Activated naive CD4-positive, alpha-beta T cell treated with anti-CD3 and anti-CD28 coated beads, Interleukin-2, amount 50 U/mL, for 24 hours (primary cell): ENCODE measurements around the gene NAT8.
"Not testable (repeated sequence)": the region's sequence is repeated elsewhere in the genome, so short reads cannot be mapped to it uniquely, and the experiment has no call there.

Experiments
- H3K27ac Mint-ChIP-seq: one replicate; pipeline ENCODE4 v1.8.0; 2021; ENCODE audit warnings: mild to moderate bottlenecking, mixed read lengths
- H3K27me3 Mint-ChIP-seq: one replicate; pipeline ENCODE4 v1.8.0; 2021; ENCODE audit warnings: mixed read lengths
- H3K36me3 Mint-ChIP-seq: one replicate; pipeline ENCODE4 v1.8.0; 2021; ENCODE audit warnings: mixed read lengths
- H3K4me1 Mint-ChIP-seq: one replicate; pipeline ENCODE4 v1.8.0; 2021; ENCODE audit warnings: mixed read lengths
- H3K4me3 Mint-ChIP-seq: one replicate; pipeline ENCODE4 v1.8.0; 2021; ENCODE audit warnings: mild to moderate bottlenecking, mixed read lengths
- H3K9me3 Mint-ChIP-seq: one replicate; pipeline ENCODE4 v1.8.0; 2021; ENCODE audit warnings: mixed read lengths

Gene NAT8

GRCh38 chr2:73642338-73643018, at the start of gene NAT8:
Gene NAT8, minus strand, starts transcription at chr2:73642422. Its CDS starts 794 bp downstream, at chr2:73641628.
- H3K27ac Mint-ChIP-seq, result no peak within 1 kb of the TSS
- H3K9me3 Mint-ChIP-seq, result no peaks in the 10 kb centered on the region
- H3K27me3 Mint-ChIP-seq, result peaks cover 5% of the 10 kb centered on the region
- no peaks in the 10 kb centered on the region for H3K4me1 Mint-ChIP-seq
- no peak within 1 kb of the TSS for H3K4me3 Mint-ChIP-seq
- peaks cover 2% of the 10 kb centered on the region for H3K36me3 Mint-ChIP-seq

GRCh38 chr2:73690372-73691088, 48.3 kb upstream of the NAT8 start:
- H3K27ac Mint-ChIP-seq, H3K9me3 Mint-ChIP-seq, H3K4me1 Mint-ChIP-seq, H3K36me3 Mint-ChIP-seq, H3K27me3 Mint-ChIP-seq, H3K4me3 Mint-ChIP-seq: not testable (repeated sequence)

GRCh38 chr2:73688494-73688893, 46.3 kb upstream of the NAT8 start:
- not testable (repeated sequence) for H3K9me3 Mint-ChIP-seq, H3K4me1 Mint-ChIP-seq, H3K4me3 Mint-ChIP-seq, H3K36me3 Mint-ChIP-seq, H3K27me3 Mint-ChIP-seq, H3K27ac Mint-ChIP-seq

- H3K36me3 Mint-ChIP-seq, result peaks cover 7% of the 10 kb centered on the region
- no peaks in the 10 kb centered on the region for H3K4me1 Mint-ChIP-seq
- no peaks in the 10 kb centered on the region for H3K27me3 Mint-ChIP-seq
- no peak overlapping the region for H3K4me3 Mint-ChIP-seq
- no peaks in the 10 kb centered on the region for H3K9me3 Mint-ChIP-seq
- no peak overlapping the region for H3K27ac Mint-ChIP-seq
Measured at GRCh38 chr2:73685764-73686438, 43.7 kb upstream of the NAT8 start.

GRCh38 chr2:73684905-73685304, 42.7 kb upstream of the NAT8 start:
- H3K27me3 Mint-ChIP-seq, H3K27ac Mint-ChIP-seq, H3K36me3 Mint-ChIP-seq, H3K9me3 Mint-ChIP-seq, H3K4me1 Mint-ChIP-seq, H3K4me3 Mint-ChIP-seq: not testable (repeated sequence)

GRCh38 chr2:73684325-73684724, 42.1 kb upstream of the NAT8 start:
- not testable (repeated sequence) for H3K4me3 Mint-ChIP-seq

GRCh38 chr2:73679951-73680571, 37.8 kb upstream of the NAT8 start:
- not testable (repeated sequence) for H3K36me3 Mint-ChIP-seq, H3K27me3 Mint-ChIP-seq, H3K4me3 Mint-ChIP-seq, H3K4me1 Mint-ChIP-seq, H3K9me3 Mint-ChIP-seq, H3K27ac Mint-ChIP-seq

More at GRCh38 chr2:73684325-73684724, 42.1 kb upstream of the NAT8 start:
- not testable (repeated sequence) for H3K36me3 Mint-ChIP-seq, H3K4me1 Mint-ChIP-seq, H3K9me3 Mint-ChIP-seq, H3K27me3 Mint-ChIP-seq, H3K27ac Mint-ChIP-seq

- H3K4me1 Mint-ChIP-seq, result not testable (repeated sequence)
Measured at GRCh38 chr2:73679237-73679636, 37.0 kb upstream of the NAT8 start.

GRCh38 chr2:73678008-73678407, 35.8 kb upstream of the NAT8 start:
- not testable (repeated sequence) for H3K27me3 Mint-ChIP-seq, H3K4me3 Mint-ChIP-seq, H3K27ac Mint-ChIP-seq

More at GRCh38 chr2:73679237-73679636, 37.0 kb upstream of the NAT8 start:
- H3K27me3 Mint-ChIP-seq, H3K36me3 Mint-ChIP-seq, H3K27ac Mint-ChIP-seq, H3K4me3 Mint-ChIP-seq, H3K9me3 Mint-ChIP-seq: not testable (repeated sequence)

GRCh38 chr2:73676211-73676610, 34.0 kb upstream of the NAT8 start:
- not testable (repeated sequence) for H3K27ac Mint-ChIP-seq, H3K36me3 Mint-ChIP-seq, H3K9me3 Mint-ChIP-seq, H3K4me3 Mint-ChIP-seq, H3K4me1 Mint-ChIP-seq, H3K27me3 Mint-ChIP-seq

More at GRCh38 chr2:73678008-73678407, 35.8 kb upstream of the NAT8 start:
- H3K36me3 Mint-ChIP-seq, H3K4me1 Mint-ChIP-seq, H3K9me3 Mint-ChIP-seq: not testable (repeated sequence)

- H3K27ac Mint-ChIP-seq, H3K36me3 Mint-ChIP-seq, H3K4me3 Mint-ChIP-seq: not testable (repeated sequence)
Measured at GRCh38 chr2:73674696-73675157, 32.5 kb upstream of the NAT8 start.

GRCh38 chr2:73669976-73670375, 27.8 kb upstream of the NAT8 start:
- not testable (repeated sequence) for H3K27me3 Mint-ChIP-seq, H3K9me3 Mint-ChIP-seq, H3K4me3 Mint-ChIP-seq, H3K27ac Mint-ChIP-seq, H3K36me3 Mint-ChIP-seq, H3K4me1 Mint-ChIP-seq

More at GRCh38 chr2:73674696-73675157, 32.5 kb upstream of the NAT8 start:
- not testable (repeated sequence) for H3K4me1 Mint-ChIP-seq, H3K27me3 Mint-ChIP-seq, H3K9me3 Mint-ChIP-seq

- H3K27me3 Mint-ChIP-seq, H3K4me3 Mint-ChIP-seq, H3K9me3 Mint-ChIP-seq, H3K27ac Mint-ChIP-seq, H3K36me3 Mint-ChIP-seq, H3K4me1 Mint-ChIP-seq: not testable (repeated sequence)
Measured at GRCh38 chr2:73667239-73667638, 25.0 kb upstream of the NAT8 start.

GRCh38 chr2:73654175-73654574, 12.0 kb upstream of the NAT8 start:
- Mint-ChIP-seq H3K4me1 (no peaks in the 10 kb centered on the region), H3K9me3 (peaks cover 2% of the 10 kb centered on the region), H3K27ac (no peak overlapping the region), H3K27me3 (no peaks in the 10 kb centered on the region), H3K4me3 (no peak overlapping the region), H3K36me3 (peaks cover 2% of the 10 kb centered on the region)

GRCh38 chr2:73652348-73652747, 10.1 kb upstream of the NAT8 start:
- Mint-ChIP-seq H3K27ac (no peak overlapping the region), H3K4me3 (no peak overlapping the region), H3K36me3 (peaks cover 2% of the 10 kb centered on the region), H3K27me3 (no peaks in the 10 kb centered on the region), H3K9me3 (no peaks in the 10 kb centered on the region), H3K4me1 (no peaks in the 10 kb centered on the region)
